Sigmoid colon (tissue), 4 donors: Measurements from ENCODE around the gene CLBA1.

ENCODE experiments used
- EP300 ChIP-seq, 4 donors: sonication (generic); formaldehyde crosslinking; IDR thresholded peaks; one replicate each; pipeline ENCODE4 v1.6.1; 2017; ENCODE audit warnings: antibody characterized with exemption in 4 of 4
- POLR2A ChIP-seq, 2 donors: fragments of 450-650 bp; IDR thresholded peaks; one replicate each; pipeline ENCODE4 v1.6.1; 2016; ENCODE audit warnings: antibody characterized with exemption in 2 of 2, mild to moderate bottlenecking in 2 of 2, moderate library complexity in 2 of 2
- POLR2AphosphoS5 ChIP-seq, 4 donors: sonication (generic); formaldehyde crosslinking; IDR thresholded peaks; one replicate each; pipeline ENCODE4 v1.6.1; 2017; ENCODE audit warnings: antibody characterized with exemption in 4 of 4
- TF ChIP-seq, protein P1 (sequence below), 4 experiments: fragments of 450-650 bp in 3 of 4; fragments of 200-600 bp in 1 of 4; IDR thresholded peaks; one replicate each; pipeline ENCODE4 v1.5.1; 2016 to 2019; ENCODE audit warnings: antibody characterized with exemption in 4 of 4, mild to moderate bottlenecking in 3 of 4, moderate library complexity in 2 of 4

- TF ChIP-seq, protein P1, sequence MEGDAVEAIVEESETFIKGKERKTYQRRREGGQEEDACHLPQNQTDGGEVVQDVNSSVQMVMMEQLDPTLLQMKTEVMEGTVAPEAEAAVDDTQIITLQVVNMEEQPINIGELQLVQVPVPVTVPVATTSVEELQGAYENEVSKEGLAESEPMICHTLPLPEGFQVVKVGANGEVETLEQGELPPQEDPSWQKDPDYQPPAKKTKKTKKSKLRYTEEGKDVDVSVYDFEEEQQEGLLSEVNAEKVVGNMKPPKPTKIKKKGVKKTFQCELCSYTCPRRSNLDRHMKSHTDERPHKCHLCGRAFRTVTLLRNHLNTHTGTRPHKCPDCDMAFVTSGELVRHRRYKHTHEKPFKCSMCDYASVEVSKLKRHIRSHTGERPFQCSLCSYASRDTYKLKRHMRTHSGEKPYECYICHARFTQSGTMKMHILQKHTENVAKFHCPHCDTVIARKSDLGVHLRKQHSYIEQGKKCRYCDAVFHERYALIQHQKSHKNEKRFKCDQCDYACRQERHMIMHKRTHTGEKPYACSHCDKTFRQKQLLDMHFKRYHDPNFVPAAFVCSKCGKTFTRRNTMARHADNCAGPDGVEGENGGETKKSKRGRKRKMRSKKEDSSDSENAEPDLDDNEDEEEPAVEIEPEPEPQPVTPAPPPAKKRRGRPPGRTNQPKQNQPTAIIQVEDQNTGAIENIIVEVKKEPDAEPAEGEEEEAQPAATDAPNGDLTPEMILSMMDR (IDR thresholded peaks at IDR 0.05) = no peak
- TF ChIP-seq EP300 (IDR thresholded peaks at IDR 0.05) (no peak), POLR2AphosphoS5 (IDR thresholded peaks at IDR 0.05) (no peak), POLR2A (IDR thresholded peaks at IDR 0.05) (no peak)
Observed at GRCh38 chr14:105030194-105030593, 44.6 kb downstream of the CLBA1 start.
